HG02885 (cell line): ENCODE results near the gene EEFSEC.

Source experiments
- ATAC-seq: cut with Tn5 transposase; IDR thresholded peaks from one replicate; pipeline ENCODE4 v1.9.1; 2021; ENCODE audit warnings: mild to moderate bottlenecking; ENCODE audit not compliant: unreplicated experiment, poor library complexity

The EEFSEC gene

GRCh38 chr3:128453501-128454309 is 300.4 kb downstream of the EEFSEC start:
- ATAC-seq, result no peak

- ATAC-seq, result no peak
Observed at GRCh38 chr3:128454310-128454618, 301.0 kb downstream of the EEFSEC start.

- ATAC-seq, result no peak
Observed at GRCh38 chr3:128455116-128455515, 301.8 kb downstream of the EEFSEC start.

- ATAC-seq, result no peak
Observed at GRCh38 chr3:128455786-128456748, 302.8 kb downstream of the EEFSEC start.

- no peak for ATAC-seq
Observed at GRCh38 chr3:128456776-128457715, 303.8 kb downstream of the EEFSEC start.

DNA sequence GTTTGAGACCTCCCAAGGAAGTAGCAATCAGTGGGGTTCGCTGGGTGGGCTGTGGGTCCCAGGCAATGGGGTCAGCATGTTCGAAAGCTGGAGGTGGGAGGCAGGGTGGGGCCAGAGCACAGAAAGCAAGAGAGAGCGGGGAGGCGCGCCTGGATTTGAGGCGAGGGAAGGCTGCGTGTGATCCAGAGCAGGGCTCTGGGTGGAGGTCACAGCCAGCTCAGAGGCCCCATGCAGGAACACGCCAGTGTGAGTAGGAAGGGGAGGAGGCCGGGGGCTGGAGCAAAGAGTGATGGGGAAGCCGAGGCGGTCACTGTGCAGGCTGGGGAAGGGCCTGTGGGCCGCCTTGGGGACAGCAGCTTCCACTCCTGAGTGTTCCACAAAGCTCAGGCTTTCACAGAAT is 304.7 kb downstream of the EEFSEC start:
- ATAC-seq, result no peak
